Measurements from ENCODE around the gene P4HA2.

GRCh38 chr5:132142459-132142858, 85.2 kb downstream of the P4HA2 start:
- TF ChIP-seq TAF1 (IDR thresholded peaks at IDR 0.05; ENCODE audit: borderline replicate concordance, low read depth, low read length) (no peak), MEF2A (IDR thresholded peaks at IDR 0.05; ENCODE audit: borderline replicate concordance, low read depth) (no peak), GABPA (IDR thresholded peaks at IDR 0.05; ENCODE audit: low read depth) (no peak), ZBTB33 (IDR thresholded peaks at IDR 0.05; ENCODE audit: borderline replicate concordance, low read depth) (no peak), CTCF (IDR thresholded peaks at IDR 0.05) (no peak), NRF1 (IDR thresholded peaks at IDR 0.05; ENCODE audit: low read depth, low read length) (no peak), YY1 (IDR thresholded peaks at IDR 0.05; ENCODE audit: low read depth) (no peak), JUND (IDR thresholded peaks at IDR 0.05) (no peak), POLR2AphosphoS5 (IDR thresholded peaks at IDR 0.05; ENCODE audit: low read depth, low read length) (no peak), EP300 (IDR thresholded peaks at IDR 0.05; ENCODE audit: borderline replicate concordance in 1 of 2, low read depth in 1 of 2, low read length in 1 of 2) (no peak)

All from SK-N-SH (cell line).